ENCODE results near the gene ADAM15.

ADAM15 gene

DNA sequence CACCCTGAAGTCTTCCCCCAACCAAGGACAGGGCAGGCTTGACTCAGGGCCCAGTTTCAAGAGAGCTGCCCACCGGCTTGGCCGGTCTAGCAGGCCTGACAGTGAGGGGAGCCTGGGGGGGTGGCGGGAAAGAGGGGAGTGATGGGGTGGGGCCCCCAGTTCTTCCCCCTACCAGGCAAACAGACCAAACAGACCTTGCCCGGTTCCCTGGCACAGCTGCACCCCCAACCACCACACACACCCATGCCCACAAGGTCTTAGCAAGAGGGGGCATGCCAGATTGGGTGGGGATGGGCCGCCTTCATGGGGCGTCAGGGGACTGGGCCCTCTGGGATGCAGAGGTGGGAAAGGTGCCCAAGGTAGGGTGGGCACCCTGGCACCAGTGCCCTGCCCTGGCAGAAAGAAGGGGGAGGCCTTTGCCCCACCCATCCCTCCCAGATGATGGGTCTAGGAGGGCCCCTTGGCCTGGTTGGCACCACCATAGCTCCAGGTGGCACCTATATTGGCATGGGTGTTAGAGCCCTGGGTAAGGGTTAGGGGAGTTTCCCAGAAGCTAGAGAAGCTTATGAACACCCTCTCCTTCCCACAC is 39.6 kb upstream of the ADAM15 start:
- ChIA-PET CTCF (interaction anchor here (1.1 kb wide), 1 partner anchor 12 kb away, joined by 6 read pairs; no protein-coding TSS in a partner anchor), POLR2A (interaction anchor here (1.1 to 1.9 kb wide), 5 partner anchors 8 to 183 kb away, joined by 3 to 8 read pairs (median 4); partner anchors contain the start of genes ADAM15 and PYGO2)
- no peak for DNase-seq (ENCODE audit: extremely low spot score)
- no peak for TF ChIP-seq NFRKB (IDR thresholded peaks at IDR 0.05)
- TF ChIP-seq ZNF384 (IDR thresholded peaks at IDR 0.05), result no peak
- TF ChIP-seq TARDBP (IDR thresholded peaks at IDR 0.05), result no peak
- TF ChIP-seq, protein P1, sequence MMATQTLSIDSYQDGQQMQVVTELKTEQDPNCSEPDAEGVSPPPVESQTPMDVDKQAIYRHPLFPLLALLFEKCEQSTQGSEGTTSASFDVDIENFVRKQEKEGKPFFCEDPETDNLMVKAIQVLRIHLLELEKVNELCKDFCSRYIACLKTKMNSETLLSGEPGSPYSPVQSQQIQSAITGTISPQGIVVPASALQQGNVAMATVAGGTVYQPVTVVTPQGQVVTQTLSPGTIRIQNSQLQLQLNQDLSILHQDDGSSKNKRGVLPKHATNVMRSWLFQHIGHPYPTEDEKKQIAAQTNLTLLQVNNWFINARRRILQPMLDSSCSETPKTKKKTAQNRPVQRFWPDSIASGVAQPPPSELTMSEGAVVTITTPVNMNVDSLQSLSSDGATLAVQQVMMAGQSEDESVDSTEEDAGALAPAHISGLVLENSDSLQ (IDR thresholded peaks at IDR 0.05), result no peak
- no peak for TF ChIP-seq L3MBTL2 (conservative IDR thresholded peaks at IDR 0.05)
- TF ChIP-seq FOXM1 (IDR thresholded peaks at IDR 0.05; ENCODE audit: borderline replicate concordance), result no peak
- no peak for TF ChIP-seq CTBP1 (IDR thresholded peaks at IDR 0.05; ENCODE audit: borderline replicate concordance)
- TF ChIP-seq BHLHE40 (IDR thresholded peaks at IDR 0.05; ENCODE audit: borderline replicate concordance), result no peak
- TF ChIP-seq ELF4 (IDR thresholded peaks at IDR 0.05), result no peak

DNA sequence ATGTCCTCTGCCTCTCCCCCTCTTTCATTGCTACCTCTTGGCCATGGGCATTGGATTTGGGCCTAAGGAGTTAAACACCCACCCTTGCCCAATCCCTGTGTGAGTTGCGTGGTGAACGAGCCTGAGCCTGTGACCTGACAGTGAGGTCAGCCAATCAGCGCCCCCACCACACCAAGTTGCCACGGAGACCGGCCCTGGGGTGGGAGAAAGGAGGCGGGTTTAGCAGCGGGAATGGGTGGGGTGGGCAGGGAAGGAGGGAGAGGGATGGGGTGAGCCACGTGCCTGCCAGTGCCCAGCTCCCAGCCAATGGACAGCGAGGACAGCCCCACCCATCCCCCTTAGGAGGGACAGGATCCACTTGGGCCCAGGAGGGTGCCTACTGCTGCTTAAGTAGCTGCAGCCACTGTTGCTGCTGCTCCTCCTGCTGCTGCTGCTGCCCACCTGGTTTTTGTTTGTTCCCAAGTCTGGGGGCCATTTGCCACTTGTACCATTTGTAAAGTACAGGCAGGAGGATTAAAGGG is 39.0 kb upstream of the ADAM15 start:
- POLR2A ChIA-PET, result interaction anchor here (1.1 to 1.9 kb wide), 5 partner anchors 9 to 182 kb away, joined by 3 to 8 read pairs (median 4); partner anchors contain the start of genes ADAM15 and PYGO2
- CTCF ChIA-PET, result interaction anchor here (0.7 to 1.1 kb wide), 2 partner anchors 11 to 12 kb away, joined by 3 to 6 read pairs; no protein-coding TSS in a partner anchor

DNA sequence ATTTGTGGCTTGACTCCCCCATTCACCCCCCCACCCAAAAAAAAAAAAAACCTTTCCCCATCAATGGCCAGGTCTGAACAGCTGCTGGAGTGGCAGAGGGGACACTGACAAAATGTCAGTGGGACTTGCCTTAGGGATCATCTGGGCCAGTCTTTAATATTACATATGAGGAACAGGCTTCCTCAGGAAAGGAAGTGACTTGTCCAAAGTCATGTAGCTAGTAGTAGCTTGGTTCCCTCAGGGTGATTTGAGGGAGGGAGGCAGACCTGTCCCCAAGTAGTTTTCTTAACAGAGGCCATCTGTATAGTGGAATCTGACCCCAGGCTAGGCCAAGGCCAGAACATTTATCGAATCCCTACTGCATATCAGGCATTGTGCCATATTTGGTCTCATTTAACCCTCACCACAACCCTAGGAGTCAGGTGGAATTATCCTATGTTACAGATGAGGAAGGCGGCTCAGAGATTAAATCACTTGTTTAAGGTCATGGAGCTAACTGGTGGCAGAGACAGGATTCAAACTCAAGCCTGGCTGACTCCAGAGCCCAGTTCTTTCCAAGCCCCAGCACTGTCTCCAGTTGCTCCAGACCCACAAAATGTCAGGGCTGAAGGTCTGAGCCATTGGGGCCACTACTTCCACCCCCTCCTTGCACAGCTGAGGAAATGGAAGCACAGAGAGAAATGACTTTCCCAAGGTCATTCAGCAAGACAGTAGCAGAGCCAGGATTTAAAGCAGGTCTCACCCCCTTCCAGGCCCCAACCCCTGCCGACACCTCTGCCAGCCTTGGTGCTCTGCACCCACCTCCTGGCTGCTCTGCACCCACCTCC is 38.1 kb upstream of the ADAM15 start:
- ChIA-PET CTCF (interaction anchor here (0.7 to 1.1 kb wide), 2 partner anchors 11 to 13 kb away, joined by 3 to 6 read pairs; no protein-coding TSS in a partner anchor), POLR2A (interaction anchor here (1.3 to 5.3 kb wide), 5 partner anchors 9 to 181 kb away, joined by 4 to 43 read pairs (median 8); no protein-coding TSS in a partner anchor)
- no peak for DNase-seq (ENCODE audit: extremely low spot score)
- no peak for TF ChIP-seq FOXK2 (IDR thresholded peaks at IDR 0.05)
- no peak for TF ChIP-seq SUZ12 (IDR thresholded peaks at IDR 0.05)
- TF ChIP-seq CTBP1 (IDR thresholded peaks at IDR 0.05; ENCODE audit: borderline replicate concordance), result no peak
- TF ChIP-seq ZNF384 (IDR thresholded peaks at IDR 0.05), result no peak
- TF ChIP-seq, protein P1 (IDR thresholded peaks at IDR 0.05), result no peak
- no peak for TF ChIP-seq NFRKB (IDR thresholded peaks at IDR 0.05)
- TF ChIP-seq ARNT (IDR thresholded peaks at IDR 0.05), result no peak
- no peak for TF ChIP-seq ELF4 (IDR thresholded peaks at IDR 0.05)
- no peak for TF ChIP-seq LEF1 (IDR thresholded peaks at IDR 0.05; ENCODE audit: borderline replicate concordance)

More for the DNA sequence above, 39.0 kb upstream of the ADAM15 start:
- TF ChIP-seq FOXM1 (IDR thresholded peaks at IDR 0.05; ENCODE audit: borderline replicate concordance) (no peak), FOXK2 (IDR thresholded peaks at IDR 0.05) (no peak), ZNF384 (IDR thresholded peaks at IDR 0.05) (no peak), SUZ12 (IDR thresholded peaks at IDR 0.05) (no peak), NFRKB (IDR thresholded peaks at IDR 0.05) (no peak), TARDBP (IDR thresholded peaks at IDR 0.05) (no peak), CTBP1 (IDR thresholded peaks at IDR 0.05; ENCODE audit: borderline replicate concordance) (no peak), ELF4 (IDR thresholded peaks at IDR 0.05) (no peak), ARNT (IDR thresholded peaks at IDR 0.05) (no peak), HDGF (IDR thresholded peaks at IDR 0.05; ENCODE audit: borderline replicate concordance) (peak; percentile 25; the same call in 1 of the 2 replicates), BHLHE40 (IDR thresholded peaks at IDR 0.05; ENCODE audit: borderline replicate concordance) (no peak), FOXA1 (IDR thresholded peaks at IDR 0.05) (no peak), L3MBTL2 (conservative IDR thresholded peaks at IDR 0.05) (peak; percentile 24), LEF1 (IDR thresholded peaks at IDR 0.05; ENCODE audit: borderline replicate concordance) (no peak), SP1 (IDR thresholded peaks at IDR 0.05) (no peak)
- TF ChIP-seq, protein P1 (IDR thresholded peaks at IDR 0.05), result peak; percentile 96
- DNase-seq (ENCODE audit: extremely low spot score), result peak; percentile 63

DNA sequence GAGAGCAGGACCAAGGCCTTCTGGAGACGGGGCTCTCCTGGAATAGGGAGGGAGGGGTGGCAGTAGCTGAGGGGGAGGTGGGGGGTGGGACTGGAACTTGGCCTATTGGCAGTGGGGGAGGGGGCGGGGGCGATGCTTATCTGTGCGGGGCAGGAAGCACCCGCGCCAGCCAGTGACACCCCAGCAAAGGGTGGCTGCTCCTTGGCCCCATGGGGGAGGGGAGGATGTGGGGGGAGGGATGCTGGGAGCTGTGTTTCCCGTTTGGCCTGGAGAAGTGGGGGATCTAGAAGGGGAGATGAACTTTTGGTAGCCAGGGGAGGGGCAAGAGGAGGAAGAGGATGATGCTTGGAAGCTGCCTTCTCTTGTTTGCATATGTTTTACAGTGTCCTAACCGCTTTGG is 37.5 kb upstream of the ADAM15 start:
- TF ChIP-seq ELF4 (IDR thresholded peaks at IDR 0.05), result no peak
- no peak for TF ChIP-seq TARDBP (IDR thresholded peaks at IDR 0.05)
- TF ChIP-seq FOXK2 (IDR thresholded peaks at IDR 0.05), result no peak
- no peak for TF ChIP-seq ARNT (IDR thresholded peaks at IDR 0.05)
- TF ChIP-seq BHLHE40 (IDR thresholded peaks at IDR 0.05; ENCODE audit: borderline replicate concordance), result no peak
- no peak for TF ChIP-seq SP1 (IDR thresholded peaks at IDR 0.05)
- TF ChIP-seq ZNF384 (IDR thresholded peaks at IDR 0.05), result no peak
- no peak for TF ChIP-seq L3MBTL2 (conservative IDR thresholded peaks at IDR 0.05)
- TF ChIP-seq SUZ12 (IDR thresholded peaks at IDR 0.05), result no peak
- no peak for TF ChIP-seq FOXM1 (IDR thresholded peaks at IDR 0.05; ENCODE audit: borderline replicate concordance)
- TF ChIP-seq HDGF (IDR thresholded peaks at IDR 0.05; ENCODE audit: borderline replicate concordance), result no peak
- TF ChIP-seq CTBP1 (IDR thresholded peaks at IDR 0.05; ENCODE audit: borderline replicate concordance), result no peak
- no peak for TF ChIP-seq FOXA1 (IDR thresholded peaks at IDR 0.05)
- TF ChIP-seq, protein P1 (IDR thresholded peaks at IDR 0.05), result no peak
- no peak for TF ChIP-seq NFRKB (IDR thresholded peaks at IDR 0.05)
- no peak for TF ChIP-seq LEF1 (IDR thresholded peaks at IDR 0.05; ENCODE audit: borderline replicate concordance)
- POLR2A ChIA-PET, result interaction anchor here (1.9 to 5.3 kb wide), 3 partner anchors 9 to 181 kb away, joined by 4 to 43 read pairs (median 8); no protein-coding TSS in a partner anchor
- DNase-seq (ENCODE audit: extremely low spot score), result no peak
- CTCF ChIA-PET, result interaction anchor here (4.3 kb wide), 1 partner anchor 17 kb away, joined by 45 read pairs; the partner anchor contains the start of gene LENEP

All from HEK293T (cell line).